ENCODE measurements around the gene SOCS7. TPM values are rescaled to one million over a fixed set of nuclear protein-coding genes. Genes with fewer than 3 reads are reported as not detected.
A peak's percentile ranks its signal among the peaks of the same experiment; 100 is the strongest.

The SOCS7 gene
- total RNA-seq, 1 donor from 2014 or later: 17.8 TPM

GRCh38 chr17:38324141-38324697, 27.4 kb upstream of the SOCS7 start:
- Histone ChIP-seq H3K9me3 (ENCODE audit: low read depth) (no peaks in the 10 kb centered on the region), H3K9ac (no peak overlapping the region), H3K27ac (no peak overlapping the region), H3K4me1 (peaks cover 19% of the 10 kb centered on the region), H3F3A (ENCODE audit: low read depth) (peaks cover 32% of the 10 kb centered on the region), H3K4me3 (no peak overlapping the region), H3K27me3 (no peaks in the 10 kb centered on the region), H3K36me3 (peaks cover 7% of the 10 kb centered on the region), H3K79me2 (ENCODE audit: low read depth) (no peaks in the 10 kb centered on the region), H2AFZ (replicated peaks) (no peak overlapping the region), H3K4me2 (peak overlapping the region; percentile 62), H4K20me1 (ENCODE audit: low read depth) (no peaks in the 10 kb centered on the region)
- TF ChIP-seq EZH2phosphoT487 (IDR thresholded peaks at IDR 0.05) (no peak), EZH2 (IDR thresholded peaks at IDR 0.05) (no peak), CTCF (IDR thresholded peaks at IDR 0.05) (no peak)
- Mint-ChIP-seq H3K27ac (no peak overlapping the region), H3K36me3 (peaks cover 16% of the 10 kb centered on the region), H3K9me3 (no peaks in the 10 kb centered on the region), H3K4me1 (peaks cover 13% of the 10 kb centered on the region), H3K4me3 (no peak overlapping the region), H3K27me3 (ENCODE audit: insufficient read depth, low read depth) (peaks cover 8% of the 10 kb centered on the region)
- DNase-seq (ENCODE audit: low spot score): no peak

GRCh38 chr17:38324772-38325171, 26.9 kb upstream of the SOCS7 start:
- peaks cover 8% of the 10 kb centered on the region for H3K27me3 Mint-ChIP-seq (ENCODE audit: insufficient read depth, low read depth)
- Histone ChIP-seq H4K20me1 (ENCODE audit: low read depth) (no peaks in the 10 kb centered on the region), H3F3A (ENCODE audit: low read depth) (peaks cover 32% of the 10 kb centered on the region), H3K4me3 (no peak overlapping the region), H3K4me2 (peak overlapping the region; percentile 62), H3K9ac (peak overlapping the region; percentile 34), H3K36me3 (peaks cover 7% of the 10 kb centered on the region), H3K27me3 (no peaks in the 10 kb centered on the region), H3K9me3 (ENCODE audit: low read depth) (no peaks in the 10 kb centered on the region), H3K27ac (peak overlapping the region; percentile 85), H3K4me1 (peaks cover 21% of the 10 kb centered on the region), H3K79me2 (ENCODE audit: low read depth) (no peaks in the 10 kb centered on the region), H2AFZ (replicated peaks) (no peak overlapping the region)
- H3K4me1 Mint-ChIP-seq: peaks cover 14% of the 10 kb centered on the region
- H3K9me3 Mint-ChIP-seq: no peaks in the 10 kb centered on the region
- TF ChIP-seq CTCF (IDR thresholded peaks at IDR 0.05) (no peak), EZH2phosphoT487 (IDR thresholded peaks at IDR 0.05) (no peak), EZH2 (IDR thresholded peaks at IDR 0.05) (no peak)
- no peak for DNase-seq (ENCODE audit: low spot score)
- no peak overlapping the region for H3K27ac Mint-ChIP-seq
- H3K4me3 Mint-ChIP-seq: no peak overlapping the region
- peaks cover 13% of the 10 kb centered on the region for H3K36me3 Mint-ChIP-seq

GRCh38 chr17:38325221-38325851, 26.3 kb upstream of the SOCS7 start:
- Histone ChIP-seq H3F3A (ENCODE audit: low read depth) (peaks cover 32% of the 10 kb centered on the region), H4K20me1 (ENCODE audit: low read depth) (no peaks in the 10 kb centered on the region), H3K27me3 (no peaks in the 10 kb centered on the region), H3K36me3 (peaks cover 7% of the 10 kb centered on the region), H3K9ac (peak overlapping the region; percentile 34), H3K27ac (peak overlapping the region; percentile 85), H3K9me3 (ENCODE audit: low read depth) (no peaks in the 10 kb centered on the region), H3K4me1 (peaks cover 25% of the 10 kb centered on the region), H3K4me2 (peak overlapping the region; percentile 62), H3K4me3 (no peak overlapping the region), H3K79me2 (ENCODE audit: low read depth) (no peaks in the 10 kb centered on the region), H2AFZ (replicated peaks) (no peak overlapping the region)
- no peaks in the 10 kb centered on the region for H3K9me3 Mint-ChIP-seq
- H3K4me3 Mint-ChIP-seq: peak overlapping the region; percentile 65
- H3K27ac Mint-ChIP-seq: peak overlapping the region; percentile 67
- peaks cover 13% of the 10 kb centered on the region for H3K36me3 Mint-ChIP-seq
- TF ChIP-seq CTCF (IDR thresholded peaks at IDR 0.05): no peak
- no peak for TF ChIP-seq EZH2 (IDR thresholded peaks at IDR 0.05)
- TF ChIP-seq EZH2phosphoT487 (IDR thresholded peaks at IDR 0.05): no peak
- peaks cover 19% of the 10 kb centered on the region for H3K4me1 Mint-ChIP-seq
- H3K27me3 Mint-ChIP-seq (ENCODE audit: insufficient read depth, low read depth): peaks cover 8% of the 10 kb centered on the region
- DNase-seq (ENCODE audit: low spot score): peak; percentile 50

All from neural progenitor cell (in vitro differentiated cells).